Thoracic aorta (tissue), 2 donors: ENCODE results near the gene CHRM5. TPM values are rescaled to one million over a fixed set of nuclear protein-coding genes. Genes with fewer than 3 reads are reported as not detected.

Experiments
- ATAC-seq: fragments of 150-250 bp; one replicate; pipeline ENCODE4 v1.8.0; 2017; ENCODE audit warnings: low read depth; ENCODE audit not compliant: insufficient number of reproducible peaks, low FRiP score
- DNase-seq: peaks from one replicate; pipeline ENCODE4 v3.0.0-alpha.2; 2020; ENCODE audit warnings: low spot score
- H3K27ac ChIP-seq, 2 donors: fragments of 200-600 bp; sonication (generic); 1 replicate in 1 of 2; 2 replicates in 1 of 2; pipeline ENCODE4 v1.5.1; 2016; ENCODE audit warnings: mild to moderate bottlenecking in 2 of 2, moderate library complexity in 2 of 2
- H3K27me3 ChIP-seq: fragments of 200-600 bp; sonication (generic); replicated peaks from 2 replicates; pipeline ENCODE4 v1.6.0; 2016; ENCODE audit warnings: mild to moderate bottlenecking; ENCODE audit not compliant: insufficient read depth
- H3K36me3 ChIP-seq: fragments of 200-600 bp; sonication (generic); one replicate; pipeline ENCODE4 v1.5.1; 2016
- H3K4me1 ChIP-seq, 2 donors: fragments of 200-600 bp; sonication (generic); 1 replicate in 1 of 2; 2 replicates in 1 of 2; pipeline versions ENCODE4 v1.5.1 to v1.6.0; 2016; ENCODE audit warnings: low read depth in 2 of 2, mild to moderate bottlenecking in 1 of 2; ENCODE audit not compliant: control insufficient read depth in 1 of 2
- H3K4me3 ChIP-seq: fragments of 200-600 bp; sonication (generic); 2 replicates; pipeline ENCODE4 v1.5.1; 2016; ENCODE audit warnings: mild to moderate bottlenecking
- H3K9me3 ChIP-seq: fragments of 200-600 bp; sonication (generic); 2 replicates; pipeline ENCODE4 v1.5.1; 2016
- total RNA-seq, 2 donors: library from RNA; depleted of rRNA; stranded (reverse); fragments of >200 nt; gene quantifications; one replicate each; pipeline versions ENCODE4 v1.1.0 to v1.2.3, GENCODE V29; 2016
- TF ChIP-seq, protein P1 (sequence below): fragments of 200-600 bp; sonication (generic); IDR thresholded peaks from one replicate; pipeline ENCODE4 v1.5.1; 2019; ENCODE audit warnings: antibody characterized with exemption

CHRM5 gene
- total RNA-seq, 2 donors from 2014 or later: not detected

DNA sequence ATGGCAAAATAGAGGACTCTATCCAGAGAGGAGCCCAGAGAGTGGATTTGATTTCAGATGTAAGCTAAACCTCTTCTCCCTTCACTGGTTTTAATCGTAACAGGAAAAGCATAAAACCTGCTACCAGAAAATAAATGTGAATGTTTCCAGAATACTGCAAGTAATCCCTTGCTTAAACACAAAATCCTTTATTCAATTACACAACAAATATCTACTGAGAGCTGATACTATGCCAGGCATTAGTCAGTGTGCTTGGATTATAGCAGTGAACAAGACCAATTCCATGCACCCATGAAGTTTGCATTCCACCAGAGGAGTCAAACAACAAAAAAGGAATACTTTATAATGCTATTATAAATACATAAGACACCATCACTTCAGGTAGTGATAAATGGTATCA is 55.6 kb downstream of the CHRM5 start:
- H3K27me3 ChIP-seq: no peaks in the 10 kb centered on the region
- H3K36me3 ChIP-seq: no peaks in the 10 kb centered on the region
- DNase-seq (no peak), ATAC-seq (no peak)
- no peak overlapping the region for H3K4me3 ChIP-seq
- H3K4me1 ChIP-seq: no peaks in the 10 kb centered on the region
- TF ChIP-seq, protein P1, sequence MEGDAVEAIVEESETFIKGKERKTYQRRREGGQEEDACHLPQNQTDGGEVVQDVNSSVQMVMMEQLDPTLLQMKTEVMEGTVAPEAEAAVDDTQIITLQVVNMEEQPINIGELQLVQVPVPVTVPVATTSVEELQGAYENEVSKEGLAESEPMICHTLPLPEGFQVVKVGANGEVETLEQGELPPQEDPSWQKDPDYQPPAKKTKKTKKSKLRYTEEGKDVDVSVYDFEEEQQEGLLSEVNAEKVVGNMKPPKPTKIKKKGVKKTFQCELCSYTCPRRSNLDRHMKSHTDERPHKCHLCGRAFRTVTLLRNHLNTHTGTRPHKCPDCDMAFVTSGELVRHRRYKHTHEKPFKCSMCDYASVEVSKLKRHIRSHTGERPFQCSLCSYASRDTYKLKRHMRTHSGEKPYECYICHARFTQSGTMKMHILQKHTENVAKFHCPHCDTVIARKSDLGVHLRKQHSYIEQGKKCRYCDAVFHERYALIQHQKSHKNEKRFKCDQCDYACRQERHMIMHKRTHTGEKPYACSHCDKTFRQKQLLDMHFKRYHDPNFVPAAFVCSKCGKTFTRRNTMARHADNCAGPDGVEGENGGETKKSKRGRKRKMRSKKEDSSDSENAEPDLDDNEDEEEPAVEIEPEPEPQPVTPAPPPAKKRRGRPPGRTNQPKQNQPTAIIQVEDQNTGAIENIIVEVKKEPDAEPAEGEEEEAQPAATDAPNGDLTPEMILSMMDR: no peak
- H3K27ac ChIP-seq: no peak overlapping the region
- H3K9me3 ChIP-seq: no peaks in the 10 kb centered on the region

DNA sequence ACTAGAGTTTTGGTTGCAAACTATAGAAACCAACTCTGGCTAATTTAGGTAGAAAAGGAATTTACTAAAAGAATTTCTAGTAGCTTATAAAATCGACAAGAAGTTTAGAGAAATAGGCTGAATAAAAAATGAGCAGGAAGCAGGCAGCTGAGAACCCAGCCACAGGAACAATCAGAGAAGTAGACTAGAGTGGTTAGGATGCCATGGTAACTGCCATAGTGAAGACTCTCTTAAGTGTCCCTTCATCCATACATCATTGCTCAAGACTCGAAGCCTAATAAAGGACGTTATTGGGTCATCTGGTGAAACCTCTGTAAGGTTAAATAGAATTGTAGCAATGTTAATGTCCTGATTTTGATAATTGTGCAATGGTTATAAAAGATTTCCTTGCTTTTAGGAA is 57.0 kb downstream of the CHRM5 start:
- Histone ChIP-seq H3K36me3 (no peaks in the 10 kb centered on the region), H3K27ac (no peak overlapping the region), H3K4me3 (no peak overlapping the region), H3K27me3 (no peaks in the 10 kb centered on the region), H3K9me3 (no peaks in the 10 kb centered on the region), H3K4me1 (no peaks in the 10 kb centered on the region)
- ATAC-seq: no peak
- TF ChIP-seq, protein P1: no peak
- DNase-seq: no peak

DNA sequence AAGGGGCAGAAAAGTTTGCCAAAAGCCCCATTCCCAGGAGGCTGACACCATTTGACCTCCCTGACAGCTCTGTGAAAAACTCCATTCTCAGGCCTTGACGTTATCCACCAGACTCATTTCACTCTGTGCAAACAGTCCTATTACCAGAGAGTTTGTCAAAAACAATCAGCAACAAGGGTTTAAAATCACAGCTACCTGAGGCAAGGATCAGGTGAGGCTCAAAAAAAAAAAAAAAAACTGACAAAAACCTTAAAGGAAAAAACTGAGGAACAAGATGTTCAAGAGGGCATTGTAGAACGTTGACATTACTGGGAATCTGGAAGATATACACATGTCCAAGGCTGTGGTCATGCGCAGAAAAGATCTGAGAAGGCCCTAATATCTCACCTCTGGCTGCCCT is 59.3 kb downstream of the CHRM5 start:
- Histone ChIP-seq H3K4me1 (no peaks in the 10 kb centered on the region), H3K4me3 (no peak overlapping the region), H3K27ac (no peak overlapping the region), H3K27me3 (no peaks in the 10 kb centered on the region), H3K36me3 (no peaks in the 10 kb centered on the region), H3K9me3 (no peaks in the 10 kb centered on the region)
- DNase-seq (no peak), ATAC-seq (no peak)
- TF ChIP-seq, protein P1: no peak

DNA sequence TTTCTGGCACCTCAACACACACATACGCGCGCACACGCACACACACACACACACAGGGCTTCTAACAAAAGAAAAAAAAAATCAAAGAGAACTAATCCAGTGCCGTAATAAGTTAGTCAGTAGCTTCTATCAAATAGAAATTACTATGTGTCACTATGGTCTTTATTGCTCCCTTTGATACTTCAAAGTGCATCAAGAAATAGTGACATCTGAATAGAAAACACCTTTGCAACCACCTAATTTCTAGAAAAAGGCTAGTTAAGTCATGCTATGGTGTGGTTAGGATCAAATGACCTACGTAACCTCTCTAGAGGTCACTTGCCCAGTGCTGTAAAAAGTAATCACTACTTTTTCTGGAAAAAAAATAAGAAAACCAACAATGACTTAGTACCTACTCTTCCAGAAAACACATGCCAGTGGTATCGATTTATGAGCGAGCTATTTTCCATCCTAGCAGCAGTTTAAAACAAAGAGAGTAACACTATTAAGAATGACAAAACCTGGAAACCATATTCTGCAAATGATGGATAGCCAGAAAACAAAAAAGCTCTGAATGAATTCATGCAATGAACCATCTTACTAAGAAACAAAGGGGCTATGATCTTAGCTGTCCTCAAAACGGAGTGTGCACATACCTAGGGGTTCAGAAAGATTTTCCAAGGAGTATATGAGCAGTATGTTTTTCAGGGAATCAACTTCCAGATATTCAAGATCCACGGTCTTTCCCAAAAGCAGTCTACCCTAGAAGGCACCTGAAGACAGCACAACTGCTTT is 63.9 kb downstream of the CHRM5 start:
- no peak for ATAC-seq
- DNase-seq: no peak
- Histone ChIP-seq H3K9me3 (no peaks in the 10 kb centered on the region), H3K27ac (no peak overlapping the region), H3K27me3 (no peaks in the 10 kb centered on the region), H3K36me3 (no peaks in the 10 kb centered on the region), H3K4me3 (no peak overlapping the region), H3K4me1 (peaks cover 0 to under 1% of the 10 kb centered on the region in 2 donors)
- TF ChIP-seq, protein P1: no peak

DNA sequence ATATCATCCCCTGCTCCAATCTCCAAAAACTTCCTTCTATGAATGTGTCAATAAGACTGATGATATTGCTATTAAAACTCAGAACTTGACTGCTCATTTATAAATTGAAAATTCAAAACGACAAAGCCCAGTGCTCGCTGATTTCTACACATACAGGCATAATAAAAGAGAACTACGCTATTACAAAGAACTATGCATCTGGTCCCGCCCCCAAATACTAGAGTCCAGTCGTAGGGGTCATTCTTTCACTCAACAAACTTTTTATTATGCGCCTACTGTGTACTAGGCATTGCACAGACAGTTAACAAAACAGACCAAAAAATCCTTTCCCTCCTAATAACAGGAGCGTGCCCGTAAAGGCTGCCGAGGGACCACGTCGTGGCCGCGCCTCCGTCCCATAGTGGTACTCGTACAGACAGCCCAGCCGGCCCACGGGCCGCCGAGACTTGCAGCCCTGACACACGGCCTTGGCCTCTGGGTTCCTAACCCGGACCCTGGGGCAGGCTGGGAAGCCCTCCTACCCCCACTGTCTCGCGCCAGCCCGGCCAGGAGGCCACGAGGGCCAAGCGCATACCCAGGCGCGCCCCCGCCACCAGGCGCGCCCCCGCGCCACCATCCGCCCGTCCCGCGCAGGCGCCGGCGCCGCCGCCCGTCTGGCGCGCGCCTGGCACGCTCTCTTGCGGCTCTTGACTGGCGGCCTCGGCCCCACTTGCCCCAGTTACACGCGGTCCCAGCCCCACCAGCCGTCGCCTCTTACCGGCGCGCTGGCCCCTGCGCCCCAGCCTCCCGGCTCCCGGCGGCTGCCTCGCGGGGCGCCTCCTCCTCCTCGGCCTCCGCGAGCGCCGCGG is 70.0 kb downstream of the CHRM5 start:
- Histone ChIP-seq H3K27ac (peak overlapping the region; percentile 93 to 94), H3K27me3 (no peaks in the 10 kb centered on the region), H3K9me3 (no peaks in the 10 kb centered on the region), H3K4me3 (peak overlapping the region; percentile 88), H3K4me1 (peaks cover 14 to 17% of the 10 kb centered on the region in 2 donors), H3K36me3 (no peaks in the 10 kb centered on the region)
- DNase-seq: peak; percentile 19
- peak; percentile 72 for ATAC-seq
- TF ChIP-seq, protein P1: no peak
